ENCODE results near the gene CPLANE1.

Gene CPLANE1

DNA sequence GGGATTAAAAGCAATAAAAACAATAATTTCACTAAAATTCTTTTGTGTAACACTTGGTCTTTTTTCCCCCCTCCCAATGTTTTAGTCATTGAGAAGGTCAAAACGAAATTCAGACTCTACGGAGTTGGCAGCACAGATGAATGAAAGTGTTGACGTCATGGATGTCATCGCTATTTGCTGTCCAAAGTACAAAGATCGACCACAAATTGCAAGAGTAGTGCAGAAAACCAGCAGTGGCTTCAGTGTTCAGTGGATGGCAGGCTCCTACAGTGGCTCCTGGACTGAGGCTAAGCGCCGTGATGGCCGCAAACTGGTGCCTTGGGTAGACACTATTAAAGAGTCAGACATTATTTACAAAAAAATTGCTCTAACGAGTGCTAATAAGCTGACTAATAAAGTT is 184.7 kb downstream of the CPLANE1 start:
- DNase-seq (ENCODE audit: low spot score): no peak

DNA sequence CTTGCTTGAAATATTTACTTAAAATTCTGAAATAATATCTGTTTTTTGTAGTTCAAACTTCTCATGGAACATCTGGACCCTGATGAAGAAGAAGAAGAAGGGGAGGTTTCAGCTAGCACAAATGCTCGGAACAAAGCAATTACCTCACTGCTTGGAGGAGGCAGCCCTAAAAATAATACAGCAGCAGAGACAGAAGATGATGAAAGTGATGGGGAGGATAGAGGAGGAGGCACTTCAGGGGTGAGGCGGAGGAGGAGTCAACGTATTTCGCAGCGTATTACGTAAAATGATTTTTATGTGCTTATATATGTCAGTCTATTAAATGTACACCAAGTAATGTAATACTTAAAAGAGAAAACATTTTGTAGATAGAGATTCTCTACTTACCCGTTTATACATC is 185.4 kb downstream of the CPLANE1 start:
- DNase-seq (ENCODE audit: low spot score): no peak

DNA sequence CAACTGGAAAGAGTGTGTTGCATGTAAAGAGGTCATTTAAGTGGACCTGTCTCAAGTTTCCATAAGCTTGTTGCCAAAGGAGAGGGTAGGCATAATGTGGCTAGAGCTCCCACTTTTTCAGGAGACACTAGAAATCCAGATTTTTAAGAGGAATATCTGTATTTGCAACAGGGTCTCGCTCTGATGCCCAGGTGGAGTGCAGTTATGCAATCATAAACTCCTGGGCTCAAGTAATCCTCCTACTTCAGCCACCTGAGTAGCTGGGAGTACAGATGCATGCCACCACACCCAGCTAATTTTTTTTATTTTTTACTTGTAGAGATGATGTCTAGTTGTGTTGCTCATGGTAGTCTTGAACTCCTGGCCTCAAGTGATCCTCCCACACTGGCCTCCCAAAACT is 189.1 kb downstream of the CPLANE1 start:
- no peak for DNase-seq (ENCODE audit: low spot score)

DNA sequence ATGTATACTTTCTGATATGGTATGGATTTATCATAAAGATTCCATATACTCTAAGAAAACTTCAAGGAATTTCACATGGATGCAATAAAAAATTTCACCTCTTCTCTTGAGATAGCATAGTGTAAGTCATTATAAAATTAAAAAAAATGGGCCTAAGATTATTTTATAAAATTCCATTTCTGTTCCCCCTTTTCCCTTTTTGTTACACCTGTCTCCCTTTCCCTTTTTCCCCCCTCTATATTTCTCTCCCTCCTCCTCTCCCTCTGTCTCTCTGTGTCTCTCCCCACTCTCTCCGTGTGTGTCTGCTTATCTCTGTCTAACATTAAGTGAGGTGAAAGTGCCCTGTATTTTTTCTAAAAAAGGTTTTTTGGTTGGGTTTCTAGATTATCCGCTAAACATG is 192.4 kb downstream of the CPLANE1 start:
- no peak for DNase-seq (ENCODE audit: low spot score)
